H1 (cell line): ENCODE measurements around the gene FAM234A. TPM values are rescaled to one million over a fixed set of nuclear protein-coding genes. Genes with fewer than 3 reads are reported as not detected.

ENCODE experiments used
- CTCF ChIA-PET: fragments of 300-600 bp; sonication (Branson Sonifier 250); formaldehyde crosslinking; loops from one replicate; lab custom pipeline; 2021; ENCODE audit not compliant: partially characterized antibody; lab: Charles Lee
- POLR2A ChIA-PET: fragments of 300-600 bp; sonication (Branson Sonifier 250); formaldehyde crosslinking; loops from one replicate; lab custom pipeline; 2021; ENCODE audit warnings: inconsistent platforms; ENCODE audit not compliant: partially characterized antibody; lab: Charles Lee
- DNase-seq, 2 experiments: peaks; one replicate each; pipeline versions ENCODE4 v3.0.0 to v3.0.0-alpha.2; 2010 to 2022; ENCODE audit warnings: low spot score in 2 of 2, low read depth in 1 of 2, mixed read lengths in 1 of 2
- FAIRE-seq: peaks from 2 replicates; lab custom pipeline; 2011; peaks lifted over from hg19 to GRCh38; lab: Jason Lieb, UNC
- H2AFZ ChIP-seq: 2 replicates; pipeline ENCODE4 v1.8.1; 2012; ENCODE audit warnings: low read length, inconsistent platforms
- H2AK5ac ChIP-seq: 2 replicates; pipeline ENCODE4 v1.6.1; 2013; ENCODE audit warnings: low read depth, low read length
- H2BK120ac ChIP-seq: replicated peaks from 2 replicates; pipeline ENCODE3; 2013; ENCODE audit warnings: low read depth, low read length, inconsistent platforms
- H2BK12ac ChIP-seq: 2 replicates; pipeline ENCODE4 v1.6.1; 2013; ENCODE audit warnings: low read depth, low read length
- H2BK15ac ChIP-seq: 2 replicates; pipeline ENCODE4 v1.6.1; 2013; ENCODE audit warnings: low read length
- H2BK20ac ChIP-seq: 2 replicates; pipeline ENCODE4 v1.6.1; 2013; ENCODE audit warnings: low read length
- H2BK5ac ChIP-seq: 2 replicates; pipeline ENCODE4 v1.6.1; 2013; ENCODE audit warnings: low read depth, low read length
- H3K14ac ChIP-seq: 2 replicates; pipeline ENCODE4 v1.6.1; 2013; ENCODE audit warnings: inconsistent platforms; ENCODE audit not compliant: insufficient read length
- H3K18ac ChIP-seq: 2 replicates; pipeline ENCODE4 v1.6.1; 2013; ENCODE audit warnings: low read length; ENCODE audit errors: extremely low read depth
- H3K23ac ChIP-seq: 2 replicates; pipeline ENCODE4 v1.6.1; 2013; ENCODE audit warnings: inconsistent platforms; ENCODE audit not compliant: insufficient read length
- H3K23me2 ChIP-seq: 2 replicates; pipeline ENCODE4 v1.6.1; 2013; ENCODE audit warnings: low read depth, low read length
- H3K27ac ChIP-seq: 2 replicates; pipeline ENCODE4 v1.6.1; 2011; ENCODE audit warnings: low read depth, low read length, inconsistent platforms
- H3K27me3 ChIP-seq, 4 experiments: replicated peaks in 1 of 4; 1 replicate in 1 of 4; 2 replicates in 3 of 4; pipeline versions ENCODE4 v1.6.1 to v1.8.1; 2011 to 2013; ENCODE audit warnings: low read length in 3 of 4, mild to moderate bottlenecking in 3 of 4, inconsistent platforms in 2 of 4, mixed read lengths in 2 of 4, moderate library complexity in 1 of 4; ENCODE audit not compliant: control insufficient read depth in 3 of 4, insufficient read depth in 3 of 4; ENCODE audit errors: extremely low read depth in 1 of 4
- H3K36me3 ChIP-seq, 4 experiments: 2 replicates each; pipeline versions ENCODE4 v1.6.1 to v1.8.1; 2011 to 2013; ENCODE audit warnings: mild to moderate bottlenecking in 4 of 4, low read length in 3 of 4, moderate library complexity in 2 of 4, control low read depth in 1 of 4, inconsistent platforms in 1 of 4; ENCODE audit not compliant: insufficient read depth in 4 of 4, control insufficient read depth in 2 of 4
- H3K4ac ChIP-seq: replicated peaks from 2 replicates; pipeline ENCODE3; 2013; ENCODE audit warnings: low read length, low read depth, mixed read lengths, inconsistent platforms; ENCODE audit not compliant: insufficient read length
- H3K4me1 ChIP-seq, 4 experiments: replicated peaks in 1 of 4; 1 replicate in 1 of 4; 2 replicates in 3 of 4; pipeline versions ENCODE4 v1.6.1 to v1.8.1; 2011 to 2013; ENCODE audit warnings: low read length in 3 of 4, inconsistent platforms in 2 of 4, mixed read lengths in 1 of 4; ENCODE audit not compliant: insufficient read depth in 4 of 4, control insufficient read depth in 3 of 4
- H3K4me2 ChIP-seq, 2 experiments: 2 replicates each; pipeline versions ENCODE4 v1.6.1 to v1.8.1; 2011 to 2013; ENCODE audit warnings: low read depth in 2 of 2, low read length in 2 of 2, control low read depth in 1 of 2, inconsistent platforms in 1 of 2, mild to moderate bottlenecking in 1 of 2; ENCODE audit not compliant: insufficient read depth in 1 of 2
- H3K4me3 ChIP-seq, 4 experiments: fragments of 200-600, 300-600 bp in 1 of 4; sonication (generic), shearing (Covaris generic), sonication (Bioruptor Twin) in 1 of 4; 2 replicates each; pipeline versions ENCODE4 v1.5.1 to v1.8.1; 2011 to 2016; ENCODE audit warnings: low read length in 4 of 4, low read depth in 3 of 4, control low read depth in 2 of 4, inconsistent platforms in 2 of 4, mild to moderate bottlenecking in 2 of 4, mixed read lengths in 1 of 4, moderate library complexity in 1 of 4; ENCODE audit not compliant: insufficient read depth in 2 of 4; ENCODE audit errors: extremely low read depth in 1 of 4
- H3K56ac ChIP-seq: replicated peaks from 2 replicates; pipeline ENCODE3; 2013; ENCODE audit warnings: low read depth, mild to moderate bottlenecking, mixed read lengths, low read length, inconsistent platforms; ENCODE audit not compliant: insufficient read length
- H3K79me1 ChIP-seq: 2 replicates; pipeline ENCODE4 v1.6.1; 2013; ENCODE audit warnings: low read depth, low read length, control low read depth
- H3K79me2 ChIP-seq, 2 experiments: 2 replicates each; pipeline versions ENCODE4 v1.6.1 to v1.8.1; 2012 to 2013; ENCODE audit warnings: low read length in 2 of 2, mild to moderate bottlenecking in 2 of 2, inconsistent platforms in 1 of 2; ENCODE audit not compliant: insufficient read depth in 2 of 2, control insufficient read depth in 1 of 2
- H3K9ac ChIP-seq, 4 experiments: replicated peaks in 1 of 4; 1 replicate in 1 of 4; 2 replicates in 3 of 4; pipeline versions ENCODE4 v1.6.1 to v1.8.1; 2011 to 2013; ENCODE audit warnings: low read depth in 3 of 4, low read length in 3 of 4, control low read depth in 2 of 4, mild to moderate bottlenecking in 2 of 4, moderate library complexity in 2 of 4, inconsistent platforms in 1 of 4; ENCODE audit errors: extremely low read depth in 1 of 4
- H3K9me3 ChIP-seq, 2 experiments: 2 replicates each; pipeline versions ENCODE4 v1.6.1 to v1.8.1; 2012 to 2013; ENCODE audit warnings: mild to moderate bottlenecking in 2 of 2, moderate library complexity in 2 of 2, control low read depth in 1 of 2, inconsistent platforms in 1 of 2, low read depth in 1 of 2, low read length in 1 of 2, mixed read lengths in 1 of 2; ENCODE audit not compliant: insufficient read depth in 2 of 2
- H4K20me1 ChIP-seq, 2 experiments: replicated peaks in 1 of 2; 2 replicates each; pipeline versions ENCODE3 to v1.8.1; 2011 to 2013; ENCODE audit warnings: inconsistent platforms in 2 of 2, low read length in 2 of 2, mild to moderate bottlenecking in 1 of 2; ENCODE audit not compliant: insufficient read depth in 2 of 2, control insufficient read depth in 1 of 2
- H4K5ac ChIP-seq: 2 replicates; pipeline ENCODE4 v1.6.1; 2013; ENCODE audit warnings: low read length, low read depth, mixed read lengths, inconsistent platforms; ENCODE audit not compliant: insufficient read length
- H4K8ac ChIP-seq: 2 replicates; pipeline ENCODE4 v1.8.0; 2013; ENCODE audit warnings: mild to moderate bottlenecking, moderate library complexity, low read length, inconsistent platforms; ENCODE audit not compliant: insufficient read depth; ENCODE audit errors: extremely low read depth
- H4K91ac ChIP-seq: replicated peaks from 2 replicates; pipeline ENCODE3; 2013; ENCODE audit warnings: low read length, mixed read lengths, inconsistent platforms; ENCODE audit not compliant: insufficient read length
- ATF3 ChIP-seq: IDR thresholded peaks from 2 replicates; pipeline ENCODE4 v1.6.1; 2011; ENCODE audit warnings: low read depth, mild to moderate bottlenecking, low read length; ENCODE audit not compliant: insufficient read depth
- BRCA1 ChIP-seq: IDR thresholded peaks from 2 replicates; pipeline ENCODE4 v1.6.1; 2012; ENCODE audit warnings: low read depth, low read length, improper control_type of control experiment
- CREB1 ChIP-seq: IDR thresholded peaks from 2 replicates; pipeline ENCODE4 v1.6.1; 2012; ENCODE audit warnings: inconsistent platforms
- EGR1 ChIP-seq: IDR thresholded peaks from 2 replicates; pipeline ENCODE4 v1.6.1; 2011; ENCODE audit warnings: low read depth, low read length, borderline replicate concordance
- KDM1A ChIP-seq: fragments of 200-600, 300-600 bp; sonication (generic); IDR thresholded peaks from 2 replicates; pipeline ENCODE4 v1.7.1; 2016; ENCODE audit warnings: mild to moderate bottlenecking, low read length, borderline replicate concordance
- MAFK ChIP-seq: IDR thresholded peaks from 2 replicates; pipeline ENCODE4 v1.6.1; 2012; ENCODE audit warnings: low read depth, mild to moderate bottlenecking, improper control_type of control experiment, low read length
- NANOG ChIP-seq: IDR thresholded peaks from 2 replicates; pipeline ENCODE4 v1.6.1; 2011; ENCODE audit warnings: low read length, low read depth, mild to moderate bottlenecking, inconsistent platforms; ENCODE audit not compliant: insufficient read depth, poor library complexity, severe bottlenecking
- NRF1 ChIP-seq: IDR thresholded peaks from 2 replicates; pipeline ENCODE4 v1.6.1; 2011; ENCODE audit warnings: mild to moderate bottlenecking, low read depth, low read length, improper control_type of control experiment
- POU5F1 ChIP-seq: IDR thresholded peaks from 2 replicates; pipeline ENCODE4 v1.6.1; 2011; ENCODE audit warnings: low read depth, mild to moderate bottlenecking, low read length, moderate library complexity
- RNF2 ChIP-seq: fragments of 200-900, 300-1000 bp; sonication (generic); IDR thresholded peaks from 2 replicates; pipeline ENCODE4 v1.7.1; 2016; ENCODE audit warnings: borderline replicate concordance, low read depth, mild to moderate bottlenecking, antibody characterized with exemption, low read length; ENCODE audit not compliant: poor library complexity, severe bottlenecking; ENCODE audit errors: missing control alignments
- TAF1 ChIP-seq: IDR thresholded peaks from 2 replicates; pipeline ENCODE4 v1.6.1; 2011; ENCODE audit warnings: mild to moderate bottlenecking, low read depth, low read length
- TCF12 ChIP-seq: IDR thresholded peaks from 2 replicates; pipeline ENCODE4 v1.6.1; 2011; ENCODE audit warnings: low read depth, mild to moderate bottlenecking, low read length
- WGBS, 2 experiments: shearing (Covaris generic) in 1 of 2; methylation state at CpG; one replicate each; pipeline versions ENCODE4 v1.1.6 to v1.1.7; 2013 to 2015; ENCODE audit warnings: low lambda C conversion rate in 2 of 2, mixed read lengths in 2 of 2, inconsistent platforms in 1 of 2, low coverage in 1 of 2, missing lambda C conversion rate in 1 of 2; ENCODE audit not compliant: insufficient replicate concordance in 2 of 2, insufficient coverage in 1 of 2, insufficient read length in 1 of 2; ENCODE audit errors: extremely low coverage in 1 of 2, missing lambda C conversion rate in 1 of 2; 5-methylcytosine and 5-hydroxymethylcytosine counted together
- polyA plus RNA-seq, 7 experiments: library from polyadenylated mRNA; depleted of rRNA in 3 of 7; stranded (reverse) in 5 of 7; unstranded in 2 of 7; fragments of >200 nt in 5 of 7; fragments of 200-250 nt in 2 of 7; gene quantifications; 1 replicate in 5 of 7; 2 replicates in 1 of 7; 4 replicates in 1 of 7; pipeline versions ENCODE4 v1.2.1 to v1.2.3, GENCODE V29; 2011 to 2013; ENCODE audit warnings: missing spikeins in 2 of 7, mixed read lengths in 2 of 7
- total RNA-seq: library from RNA; stranded (reverse); fragmentation: NEBNext Ultra II Directional; extraction: Animal tissue kit (Norgen Biotek cat#: 25700); gene quantifications from 2 replicates; pipeline ENCODE4 v1.2.1, GENCODE V29; 2021

The FAM234A gene
- total and polyA plus RNA-seq, 2 of the 8 experiments (the other 6 are each of a cell fraction or from before 2014, with no cell fraction given), result 80.6 to 104 TPM

GRCh38 chr16:293043-293775 lies 58.6 kb downstream of the FAM234A start:
- no peak for FAIRE-seq
- H3K79me1 ChIP-seq, result no peaks in the 10 kb centered on the region; the same call in 1 of the 2 replicates
- no peak overlapping the region for H3K18ac ChIP-seq
- H4K20me1 ChIP-seq, result peaks cover 0 to 7% of the 10 kb centered on the region in 2 experiments
- no peak overlapping the region for H4K5ac ChIP-seq
- no peaks in the 10 kb centered on the region for H3K79me2 ChIP-seq
- 94% methylated on average over 25 of the region's 32 CpGs; no CpG with 5 or more reads in 1 of the 2 experiments for WGBS, 2 experiments
- H2BK12ac ChIP-seq, result no peak overlapping the region
- H3K4ac ChIP-seq, result no peak overlapping the region
- H3K4me3 ChIP-seq, result no peak overlapping the region
- H4K91ac ChIP-seq, result no peak overlapping the region
- no peak overlapping the region for H3K14ac ChIP-seq
- H3K36me3 ChIP-seq, result peaks cover 2 to 31% (median 5%) of the 10 kb centered on the region in 4 experiments; a peak in 4 of 8 replicates
- no peak overlapping the region for H2AFZ ChIP-seq
- ChIA-PET CTCF (interaction anchor here (0.8 to 1.9 kb wide), 3 partner anchors 16 to 439 kb away, joined by 3 to 7 read pairs (median 4); no protein-coding TSS in a partner anchor), POLR2A (interaction anchor here (0.7 kb wide), 1 partner anchor 17 kb away, joined by 3 read pairs; no protein-coding TSS in a partner anchor)
- no peak overlapping the region for H2BK20ac ChIP-seq
- no peak overlapping the region for H3K4me2 ChIP-seq
- H3K4me1 ChIP-seq, result no peaks in the 10 kb centered on the region
- H3K9ac ChIP-seq, result no peak overlapping the region
- no peak for DNase-seq
- H2BK5ac ChIP-seq, result no peak overlapping the region
- no peak overlapping the region for H2AK5ac ChIP-seq
- H3K23me2 ChIP-seq, result no peaks in the 10 kb centered on the region
- H2BK15ac ChIP-seq, result no peak overlapping the region
- H3K27me3 ChIP-seq, result no peaks in the 10 kb centered on the region
- no peaks in the 10 kb centered on the region for H3K9me3 ChIP-seq
- no peak overlapping the region for H3K23ac ChIP-seq
- H2BK120ac ChIP-seq, result no peak overlapping the region
- no peak overlapping the region for H3K27ac ChIP-seq
- H3K56ac ChIP-seq, result no peak overlapping the region
- no peak overlapping the region; the same call in 1 of the 2 replicates for H4K8ac ChIP-seq
- TF ChIP-seq BRCA1, result no peak
- no peak for TF ChIP-seq RNF2
- no peak for TF ChIP-seq TAF1
- no peak for TF ChIP-seq NANOG
- TF ChIP-seq TCF12, result no peak
- TF ChIP-seq MAFK, result no peak
- no peak for TF ChIP-seq EGR1
- TF ChIP-seq KDM1A, result no peak
- TF ChIP-seq NRF1, result no peak
- TF ChIP-seq CREB1, result no peak
- no peak for TF ChIP-seq ATF3
- TF ChIP-seq POU5F1, result no peak
